IPS-NIHi11 (cell line): Measurements from ENCODE around the gene ZNF618.

ENCODE experiments used
- DNase-seq: peaks from one replicate; pipeline ENCODE4 v3.0.0; 2012; ENCODE audit warnings: mixed read lengths, low spot score

The ZNF618 gene

GRCh38 chr9:114098936-114099668 is 223.0 kb downstream of the ZNF618 start, which contains the start of gene KIF12:
Gene KIF12 (minus strand): TSS chr9:114099292. CDS start chr9:114099276, 16 bp downstream.
- no peak for DNase-seq

DNA sequence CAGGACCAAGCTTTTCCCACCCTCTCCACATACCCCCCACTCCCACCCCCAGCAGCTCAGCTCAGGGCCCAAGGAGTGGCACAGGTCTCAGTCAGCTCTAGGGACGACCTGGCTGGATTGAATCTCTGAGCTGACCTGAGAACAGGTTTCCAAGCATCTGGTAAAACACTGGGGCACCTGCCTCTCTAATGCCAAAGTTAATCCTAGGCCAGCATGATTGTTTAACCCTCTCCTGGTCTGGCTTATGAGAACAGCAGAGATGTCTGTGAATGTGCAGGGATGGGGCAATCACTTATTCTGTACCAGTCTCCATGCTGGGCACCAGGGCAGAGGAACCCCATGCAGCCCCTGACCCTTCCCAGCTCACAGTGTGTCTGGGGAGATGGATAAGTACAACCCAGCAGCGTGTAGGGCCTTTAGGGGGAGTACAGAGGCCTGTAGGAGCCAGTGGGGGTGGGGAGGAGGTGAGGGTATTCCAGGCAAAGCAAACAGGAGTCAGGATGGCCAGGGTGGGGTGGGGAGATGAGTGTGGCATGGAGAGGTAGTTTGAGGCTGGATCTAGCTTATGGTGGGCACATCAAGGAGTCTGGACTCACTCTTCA is 223.7 kb downstream of the ZNF618 start:
- DNase-seq, result no peak

- no peak for DNase-seq
Observed at GRCh38 chr9:114100536-114100935, 224.4 kb downstream of the ZNF618 start.

- no peak for DNase-seq
Observed at GRCh38 chr9:114102484-114102883, 226.4 kb downstream of the ZNF618 start.

DNA sequence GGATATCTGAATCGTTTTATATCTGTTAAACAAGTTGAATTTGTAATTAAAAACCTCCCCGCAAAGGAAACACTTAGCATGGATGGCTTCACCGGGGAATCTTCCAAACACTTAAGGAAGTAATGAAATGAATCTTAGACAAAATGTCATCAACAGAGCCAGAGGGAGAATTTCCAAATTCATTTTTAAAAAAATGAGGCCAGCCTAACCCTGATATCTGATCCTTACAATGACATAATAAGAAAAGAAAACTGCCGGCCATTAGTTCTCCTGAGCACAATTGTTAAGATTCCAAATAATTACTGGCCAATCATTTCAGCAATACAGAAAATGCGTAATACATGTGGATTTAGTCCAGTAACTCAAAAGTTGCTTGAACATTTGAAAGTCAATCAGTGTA is 229.1 kb downstream of the ZNF618 start:
- DNase-seq, result no peak
